ENCODE measurements around the gene LTC4S. TPM values are rescaled to one million over a fixed set of nuclear protein-coding genes. Genes with fewer than 3 reads are reported as not detected.
"Not testable (repeated sequence)": the region's sequence is repeated elsewhere in the genome, so short reads cannot be mapped to it uniquely, and the experiment has no call there.

LTC4S gene, protein sequence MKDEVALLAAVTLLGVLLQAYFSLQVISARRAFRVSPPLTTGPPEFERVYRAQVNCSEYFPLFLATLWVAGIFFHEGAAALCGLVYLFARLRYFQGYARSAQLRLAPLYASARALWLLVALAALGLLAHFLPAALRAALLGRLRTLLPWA
- 91.7 TPM for total RNA-seq

DNA sequence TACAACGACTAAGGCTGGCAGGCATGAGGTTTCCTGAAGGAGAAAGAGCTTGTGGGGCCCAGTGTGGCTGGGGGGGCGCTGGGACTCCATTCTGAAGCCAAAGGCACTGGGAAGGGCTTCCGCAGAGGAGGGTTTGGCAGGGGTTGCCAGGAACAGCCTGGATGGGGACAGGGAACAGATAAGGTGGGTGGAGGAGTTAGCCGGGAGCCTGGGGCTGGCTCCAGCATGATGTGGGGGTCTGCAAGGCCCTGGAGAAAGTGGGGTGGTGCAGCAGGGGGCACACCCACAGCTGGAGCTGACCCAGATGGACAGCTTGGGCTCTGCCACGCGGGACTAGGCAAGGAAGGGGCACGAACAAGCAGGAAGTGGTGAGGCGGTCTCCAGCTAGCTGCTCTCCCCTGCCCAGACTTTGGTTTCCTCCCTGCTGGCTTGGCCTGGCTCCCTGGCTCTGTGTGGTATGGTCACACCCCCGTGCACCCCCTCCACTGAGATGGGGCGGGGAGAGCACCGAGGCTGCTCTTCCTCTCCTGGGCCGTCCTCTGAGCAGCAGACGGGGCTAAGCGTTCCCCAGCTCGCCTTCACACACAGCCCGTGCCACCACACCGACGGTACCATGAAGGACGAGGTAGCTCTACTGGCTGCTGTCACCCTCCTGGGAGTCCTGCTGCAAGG, at the start of gene LTC4S:
TSS of gene LTC4S (plus strand) at position 519 of the 672 bp plus-strand sequence. CDS start at position 614, 95 bp downstream.
- Histone ChIP-seq H3K9me3 (no peaks in the 10 kb centered on the region), H3K27ac (peak within 1 kb of the TSS; percentile 75 to 76), H3K27me3 (no peaks in the 10 kb centered on the region), H3K4me1 (peaks cover 12 to 29% of the 10 kb centered on the region in 2 donors), H3K4me3 (peak within 1 kb of the TSS in 1 of 2 donors; percentile 75), H3K36me3 (peaks cover 8 to 15% of the 10 kb centered on the region in 2 donors)
- TF ChIP-seq, protein P1, sequence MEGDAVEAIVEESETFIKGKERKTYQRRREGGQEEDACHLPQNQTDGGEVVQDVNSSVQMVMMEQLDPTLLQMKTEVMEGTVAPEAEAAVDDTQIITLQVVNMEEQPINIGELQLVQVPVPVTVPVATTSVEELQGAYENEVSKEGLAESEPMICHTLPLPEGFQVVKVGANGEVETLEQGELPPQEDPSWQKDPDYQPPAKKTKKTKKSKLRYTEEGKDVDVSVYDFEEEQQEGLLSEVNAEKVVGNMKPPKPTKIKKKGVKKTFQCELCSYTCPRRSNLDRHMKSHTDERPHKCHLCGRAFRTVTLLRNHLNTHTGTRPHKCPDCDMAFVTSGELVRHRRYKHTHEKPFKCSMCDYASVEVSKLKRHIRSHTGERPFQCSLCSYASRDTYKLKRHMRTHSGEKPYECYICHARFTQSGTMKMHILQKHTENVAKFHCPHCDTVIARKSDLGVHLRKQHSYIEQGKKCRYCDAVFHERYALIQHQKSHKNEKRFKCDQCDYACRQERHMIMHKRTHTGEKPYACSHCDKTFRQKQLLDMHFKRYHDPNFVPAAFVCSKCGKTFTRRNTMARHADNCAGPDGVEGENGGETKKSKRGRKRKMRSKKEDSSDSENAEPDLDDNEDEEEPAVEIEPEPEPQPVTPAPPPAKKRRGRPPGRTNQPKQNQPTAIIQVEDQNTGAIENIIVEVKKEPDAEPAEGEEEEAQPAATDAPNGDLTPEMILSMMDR (IDR thresholded peaks at IDR 0.05): no peak
- DNase-seq (ENCODE audit: low spot score in 2 of 2): peak; percentile 63 to 89
- intact Hi-C loops (cut with DNase I): no loop called here

GRCh38 chr5:179744106-179744505, 49.7 kb upstream of the LTC4S start:
- H3K4me3 ChIP-seq; H3K4me1 ChIP-seq; H3K27ac ChIP-seq; DNase-seq (ENCODE audit: low spot score in 2 of 2); intact Hi-C loops (cut with DNase I); H3K36me3 ChIP-seq; H3K9me3 ChIP-seq; H3K27me3 ChIP-seq: not testable (repeated sequence)

DNA sequence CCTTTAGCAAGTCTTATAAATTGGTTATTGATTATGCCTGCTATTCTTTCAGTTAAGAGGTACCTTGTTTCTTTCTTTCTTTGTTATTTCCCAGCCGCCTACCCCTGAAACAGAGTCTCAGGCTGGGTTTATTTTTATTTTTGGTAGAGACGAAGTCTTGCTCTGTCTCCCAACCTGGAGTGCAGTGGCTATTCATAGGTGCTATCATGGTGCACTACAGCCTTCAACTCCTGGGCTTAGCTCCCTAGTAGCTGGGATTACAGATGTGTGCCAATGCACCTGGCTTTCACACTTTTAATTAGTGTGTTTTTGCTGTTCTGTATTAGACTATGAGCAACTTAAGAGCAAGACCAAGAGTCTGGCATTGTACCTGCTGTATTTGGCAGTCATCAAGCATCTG, 46.9 kb upstream of the LTC4S start:
- no peaks in the 10 kb centered on the region for H3K9me3 ChIP-seq
- no peaks in the 10 kb centered on the region for H3K27me3 ChIP-seq
- H3K36me3 ChIP-seq: no peaks in the 10 kb centered on the region
- peaks cover 0 to 2% of the 10 kb centered on the region in 2 donors for H3K4me1 ChIP-seq
- H3K27ac ChIP-seq: no peak overlapping the region
- no peak overlapping the region for H3K4me3 ChIP-seq
- DNase-seq (ENCODE audit: low spot score in 2 of 2): no peak
- intact Hi-C loops (cut with DNase I): no loop called here
- TF ChIP-seq, protein P1 (IDR thresholded peaks at IDR 0.05): no peak

DNA sequence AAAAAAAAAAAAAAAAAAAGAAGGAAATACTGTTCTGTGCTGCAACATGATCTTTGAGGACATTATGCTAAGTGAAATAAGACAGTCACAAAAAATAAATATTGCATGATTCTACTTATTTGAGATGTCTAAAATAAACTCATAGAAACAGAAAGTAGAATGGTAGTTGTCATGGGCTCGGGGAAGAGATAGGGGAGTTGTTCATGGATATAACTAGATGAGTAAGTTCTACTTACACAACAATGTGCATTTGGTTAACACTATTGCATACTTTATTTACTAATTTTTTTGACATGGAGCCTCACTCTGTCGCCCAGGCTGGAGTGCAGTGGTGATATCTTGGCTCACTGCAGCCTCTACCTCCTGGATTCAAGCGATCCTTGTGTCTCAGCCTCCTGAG, 46.0 kb upstream of the LTC4S start:
- Histone ChIP-seq H3K27me3 (no peaks in the 10 kb centered on the region), H3K4me1 (peaks cover 0 to 2% of the 10 kb centered on the region in 2 donors), H3K36me3 (no peaks in the 10 kb centered on the region), H3K9me3 (no peaks in the 10 kb centered on the region), H3K4me3 (no peak overlapping the region), H3K27ac (no peak overlapping the region)
- no peak for DNase-seq (ENCODE audit: low spot score in 2 of 2)
- intact Hi-C loops (cut with DNase I): no loop called here
- TF ChIP-seq, protein P1 (IDR thresholded peaks at IDR 0.05): no peak

GRCh38 chr5:179749857-179750508, 43.8 kb upstream of the LTC4S start:
- H3K27me3 ChIP-seq: no peaks in the 10 kb centered on the region
- no peak overlapping the region for H3K4me3 ChIP-seq
- intact Hi-C loops (cut with DNase I): no loop called here
- TF ChIP-seq, protein P1 (IDR thresholded peaks at IDR 0.05): no peak
- DNase-seq (ENCODE audit: low spot score in 2 of 2): no peak
- no peak overlapping the region for H3K27ac ChIP-seq
- no peaks in the 10 kb centered on the region for H3K9me3 ChIP-seq
- H3K4me1 ChIP-seq: peaks cover 0 to 1% of the 10 kb centered on the region in 2 donors
- no peaks in the 10 kb centered on the region for H3K36me3 ChIP-seq

DNA sequence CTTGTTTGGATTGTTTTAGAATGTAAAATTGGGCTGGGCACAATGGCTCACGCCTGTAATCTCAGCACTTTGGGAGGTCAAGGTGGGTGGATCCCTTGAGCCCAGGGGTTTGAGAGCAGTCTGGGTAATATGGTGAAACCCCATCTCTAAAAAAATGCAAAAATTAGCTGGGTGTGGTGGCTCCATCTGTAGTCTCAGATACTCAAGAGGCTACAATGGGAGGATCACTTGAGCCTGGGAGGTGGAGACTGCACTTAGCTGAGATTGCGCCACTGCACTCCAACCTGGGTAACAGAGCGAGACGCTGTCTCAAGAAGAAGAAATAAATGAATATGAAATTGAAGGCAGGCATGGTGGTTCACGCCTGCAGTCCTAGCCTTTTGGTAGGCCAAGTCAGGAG, 39.8 kb upstream of the LTC4S start:
- H3K9me3 ChIP-seq: no peaks in the 10 kb centered on the region
- H3K27me3 ChIP-seq: no peaks in the 10 kb centered on the region
- DNase-seq (ENCODE audit: low spot score in 2 of 2): no peak
- peaks cover 0 to 6% of the 10 kb centered on the region in 2 donors for H3K4me1 ChIP-seq
- TF ChIP-seq, protein P1 (IDR thresholded peaks at IDR 0.05): no peak
- H3K36me3 ChIP-seq: no peaks in the 10 kb centered on the region
- H3K27ac ChIP-seq: no peak overlapping the region
- intact Hi-C loops (cut with DNase I): no loop called here
- no peak overlapping the region for H3K4me3 ChIP-seq
